Measurements from ENCODE around the gene PIGR.

GRCh38 chr1:206962272-206962671 lies 16.0 kb upstream of the PIGR start:
- TF ChIP-seq, protein P1, sequence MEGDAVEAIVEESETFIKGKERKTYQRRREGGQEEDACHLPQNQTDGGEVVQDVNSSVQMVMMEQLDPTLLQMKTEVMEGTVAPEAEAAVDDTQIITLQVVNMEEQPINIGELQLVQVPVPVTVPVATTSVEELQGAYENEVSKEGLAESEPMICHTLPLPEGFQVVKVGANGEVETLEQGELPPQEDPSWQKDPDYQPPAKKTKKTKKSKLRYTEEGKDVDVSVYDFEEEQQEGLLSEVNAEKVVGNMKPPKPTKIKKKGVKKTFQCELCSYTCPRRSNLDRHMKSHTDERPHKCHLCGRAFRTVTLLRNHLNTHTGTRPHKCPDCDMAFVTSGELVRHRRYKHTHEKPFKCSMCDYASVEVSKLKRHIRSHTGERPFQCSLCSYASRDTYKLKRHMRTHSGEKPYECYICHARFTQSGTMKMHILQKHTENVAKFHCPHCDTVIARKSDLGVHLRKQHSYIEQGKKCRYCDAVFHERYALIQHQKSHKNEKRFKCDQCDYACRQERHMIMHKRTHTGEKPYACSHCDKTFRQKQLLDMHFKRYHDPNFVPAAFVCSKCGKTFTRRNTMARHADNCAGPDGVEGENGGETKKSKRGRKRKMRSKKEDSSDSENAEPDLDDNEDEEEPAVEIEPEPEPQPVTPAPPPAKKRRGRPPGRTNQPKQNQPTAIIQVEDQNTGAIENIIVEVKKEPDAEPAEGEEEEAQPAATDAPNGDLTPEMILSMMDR (conservative IDR thresholded peaks at IDR 0.05; ENCODE audit: low read depth, low read length): no peak
- TF ChIP-seq EZH2phosphoT487 (IDR thresholded peaks at IDR 0.05; ENCODE audit: borderline replicate concordance, low read length): no peak

All from PC-3 (cell line).